Breast epithelium (tissue), 3 donors: ENCODE measurements around the gene MAPK10.

Source experiments
- CTCF ChIP-seq, 3 donors: fragments of 450-650 bp; IDR thresholded peaks; one replicate each; pipeline ENCODE4 v1.5.1; 2016 to 2017; ENCODE audit warnings: antibody characterized with exemption in 3 of 3, mild to moderate bottlenecking in 3 of 3, moderate library complexity in 3 of 3
- POLR2AphosphoS5 ChIP-seq, 3 donors: sonication (generic); formaldehyde crosslinking; IDR thresholded peaks; one replicate each; pipeline ENCODE4 v1.6.1; 2017; ENCODE audit warnings: antibody characterized with exemption in 3 of 3

GRCh38 chr4:86001591-86001990 is 358.3 kb downstream of the MAPK10 start:
- TF ChIP-seq POLR2AphosphoS5 (IDR thresholded peaks at IDR 0.05) (no peak), CTCF (IDR thresholded peaks at IDR 0.05) (no peak)
